ENCODE results near the gene BCL2L15. TPM values are rescaled to one million over a fixed set of nuclear protein-coding genes. Genes with fewer than 3 reads are reported as not detected.
A peak's percentile ranks its signal among the peaks of the same experiment; 100 is the strongest.

The BCL2L15 gene
- total RNA-seq, 1 experiment from 2014 or later, result 0.17 TPM

GRCh38 chr1:113912594-113913311 lies 25.4 kb upstream of the BCL2L15 start:
- H3K4me3 Mint-ChIP-seq, result no peak overlapping the region
- ChIA-PET POLR2A (no interaction called here), CTCF (no interaction called here)
- H3K36me3 Mint-ChIP-seq, result peaks cover 22% of the 10 kb centered on the region
- H3K9me3 Mint-ChIP-seq, result no peaks in the 10 kb centered on the region
- ATAC-seq, result no peak
- TF ChIP-seq USF2 (CRISPR knock-in tag; IDR thresholded peaks at IDR 0.05) (no peak), SP1 (CRISPR knock-in tag; conservative IDR thresholded peaks at IDR 0.05) (no peak), TP53 (CRISPR knock-in tag; IDR thresholded peaks at IDR 0.05) (no peak), ZNF263 (CRISPR knock-in tag; IDR thresholded peaks at IDR 0.05; ENCODE audit: low read depth) (no peak), NR2C2 (CRISPR knock-in tag; IDR thresholded peaks at IDR 0.05) (no peak), MXD4 (CRISPR knock-in tag; IDR thresholded peaks at IDR 0.05; ENCODE audit: borderline replicate concordance) (no peak), NFYB (CRISPR knock-in tag; conservative IDR thresholded peaks at IDR 0.05; ENCODE audit: low read depth) (no peak), JUN (CRISPR knock-in tag; IDR thresholded peaks at IDR 0.05) (no peak), PRDM15 (CRISPR knock-in tag; IDR thresholded peaks at IDR 0.05) (no peak)
- TF ChIP-seq, protein P1, sequence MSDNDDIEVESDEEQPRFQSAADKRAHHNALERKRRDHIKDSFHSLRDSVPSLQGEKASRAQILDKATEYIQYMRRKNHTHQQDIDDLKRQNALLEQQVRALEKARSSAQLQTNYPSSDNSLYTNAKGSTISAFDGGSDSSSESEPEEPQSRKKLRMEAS (CRISPR knock-in tag; IDR thresholded peaks at IDR 0.05), result no peak
- TF ChIP-seq, protein P2, sequence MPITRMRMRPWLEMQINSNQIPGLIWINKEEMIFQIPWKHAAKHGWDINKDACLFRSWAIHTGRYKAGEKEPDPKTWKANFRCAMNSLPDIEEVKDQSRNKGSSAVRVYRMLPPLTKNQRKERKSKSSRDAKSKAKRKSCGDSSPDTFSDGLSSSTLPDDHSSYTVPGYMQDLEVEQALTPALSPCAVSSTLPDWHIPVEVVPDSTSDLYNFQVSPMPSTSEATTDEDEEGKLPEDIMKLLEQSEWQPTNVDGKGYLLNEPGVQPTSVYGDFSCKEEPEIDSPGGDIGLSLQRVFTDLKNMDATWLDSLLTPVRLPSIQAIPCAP (CRISPR knock-in tag; IDR thresholded peaks at IDR 0.05), result no peak
- H3K27ac Mint-ChIP-seq, result 0 out of 2 replicates have a peak overlapping the region, but pooled peaks have one; percentile 16
- peaks cover 2% of the 10 kb centered on the region; the same call in 1 of the 2 replicates for H3K4me1 Mint-ChIP-seq
- peaks cover 1% of the 10 kb centered on the region; the same call in 1 of the 2 replicates for H3K27me3 Mint-ChIP-seq (ENCODE audit: low read depth)
- no peak for DNase-seq (ENCODE audit: low spot score)

GRCh38 chr1:113905435-113905861 lies 18.1 kb upstream of the BCL2L15 start:
- H3K4me3 Mint-ChIP-seq, result peak overlapping the region; percentile 95
- TF ChIP-seq ZNF512 (CRISPR knock-in tag; IDR thresholded peaks at IDR 0.05; ENCODE audit: borderline replicate concordance), result peak; percentile 92
- TF ChIP-seq, protein P1 (CRISPR knock-in tag; IDR thresholded peaks at IDR 0.05), result 0 out of 2 replicates have a peak, but pooled peaks have one; percentile 44
- TF ChIP-seq, protein P3, sequence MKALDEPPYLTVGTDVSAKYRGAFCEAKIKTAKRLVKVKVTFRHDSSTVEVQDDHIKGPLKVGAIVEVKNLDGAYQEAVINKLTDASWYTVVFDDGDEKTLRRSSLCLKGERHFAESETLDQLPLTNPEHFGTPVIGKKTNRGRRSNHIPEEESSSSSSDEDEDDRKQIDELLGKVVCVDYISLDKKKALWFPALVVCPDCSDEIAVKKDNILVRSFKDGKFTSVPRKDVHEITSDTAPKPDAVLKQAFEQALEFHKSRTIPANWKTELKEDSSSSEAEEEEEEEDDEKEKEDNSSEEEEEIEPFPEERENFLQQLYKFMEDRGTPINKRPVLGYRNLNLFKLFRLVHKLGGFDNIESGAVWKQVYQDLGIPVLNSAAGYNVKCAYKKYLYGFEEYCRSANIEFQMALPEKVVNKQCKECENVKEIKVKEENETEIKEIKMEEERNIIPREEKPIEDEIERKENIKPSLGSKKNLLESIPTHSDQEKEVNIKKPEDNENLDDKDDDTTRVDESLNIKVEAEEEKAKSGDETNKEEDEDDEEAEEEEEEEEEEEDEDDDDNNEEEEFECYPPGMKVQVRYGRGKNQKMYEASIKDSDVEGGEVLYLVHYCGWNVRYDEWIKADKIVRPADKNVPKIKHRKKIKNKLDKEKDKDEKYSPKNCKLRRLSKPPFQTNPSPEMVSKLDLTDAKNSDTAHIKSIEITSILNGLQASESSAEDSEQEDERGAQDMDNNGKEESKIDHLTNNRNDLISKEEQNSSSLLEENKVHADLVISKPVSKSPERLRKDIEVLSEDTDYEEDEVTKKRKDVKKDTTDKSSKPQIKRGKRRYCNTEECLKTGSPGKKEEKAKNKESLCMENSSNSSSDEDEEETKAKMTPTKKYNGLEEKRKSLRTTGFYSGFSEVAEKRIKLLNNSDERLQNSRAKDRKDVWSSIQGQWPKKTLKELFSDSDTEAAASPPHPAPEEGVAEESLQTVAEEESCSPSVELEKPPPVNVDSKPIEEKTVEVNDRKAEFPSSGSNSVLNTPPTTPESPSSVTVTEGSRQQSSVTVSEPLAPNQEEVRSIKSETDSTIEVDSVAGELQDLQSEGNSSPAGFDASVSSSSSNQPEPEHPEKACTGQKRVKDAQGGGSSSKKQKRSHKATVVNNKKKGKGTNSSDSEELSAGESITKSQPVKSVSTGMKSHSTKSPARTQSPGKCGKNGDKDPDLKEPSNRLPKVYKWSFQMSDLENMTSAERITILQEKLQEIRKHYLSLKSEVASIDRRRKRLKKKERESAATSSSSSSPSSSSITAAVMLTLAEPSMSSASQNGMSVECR (CRISPR knock-in tag; IDR thresholded peaks at IDR 0.05; ENCODE audit: borderline replicate concordance), result 0 out of 2 replicates have a peak, but pooled peaks have one; percentile 13
- TF ChIP-seq ZNF121 (CRISPR knock-in tag; IDR thresholded peaks at IDR 0.05), result peak; percentile 48; the same call in 1 of the 2 replicates
- TF ChIP-seq TEAD4 (CRISPR knock-in tag; IDR thresholded peaks at IDR 0.05), result no peak
- ATAC-seq (peak; percentile 63), DNase-seq (ENCODE audit: low spot score) (peak; percentile 73)
- H3K36me3 Mint-ChIP-seq, result peaks cover 11% of the 10 kb centered on the region
- no peaks in the 10 kb centered on the region for H3K27me3 Mint-ChIP-seq (ENCODE audit: low read depth)
- peaks cover 7% of the 10 kb centered on the region for H3K4me1 Mint-ChIP-seq
- H3K9me3 Mint-ChIP-seq, result no peaks in the 10 kb centered on the region
- ChIA-PET POLR2A (interaction anchor here (0.6 to 2.5 kb wide), 4 partner anchors 10 to 50 kb away, joined by 3 to 23 read pairs (median 4); partner anchors contain the start of gene HIPK1), CTCF (interaction anchor here (0.7 to 2.5 kb wide), 3 partner anchors 15 to 194 kb away, joined by 5 to 19 read pairs (median 5); partner anchors contain the start of gene HIPK1)
- H3K27ac Mint-ChIP-seq, result peak overlapping the region; percentile 94

All from WTC11 (cell line).